GM18499 (cell line): ENCODE data around the gene SH2D1B.
"Not testable (repeated sequence)": the region's sequence is repeated elsewhere in the genome, so short reads cannot be mapped to it uniquely, and the experiment has no call there.

ENCODE experiments used
- ATAC-seq: cut with Tn5 transposase; IDR thresholded peaks from one replicate; pipeline ENCODE4 v1.9.1; 2021; ENCODE audit warnings: moderate number of reproducible peaks; ENCODE audit not compliant: insufficient read depth, unreplicated experiment

Gene SH2D1B, protein sequence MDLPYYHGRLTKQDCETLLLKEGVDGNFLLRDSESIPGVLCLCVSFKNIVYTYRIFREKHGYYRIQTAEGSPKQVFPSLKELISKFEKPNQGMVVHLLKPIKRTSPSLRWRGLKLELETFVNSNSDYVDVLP

DNA sequence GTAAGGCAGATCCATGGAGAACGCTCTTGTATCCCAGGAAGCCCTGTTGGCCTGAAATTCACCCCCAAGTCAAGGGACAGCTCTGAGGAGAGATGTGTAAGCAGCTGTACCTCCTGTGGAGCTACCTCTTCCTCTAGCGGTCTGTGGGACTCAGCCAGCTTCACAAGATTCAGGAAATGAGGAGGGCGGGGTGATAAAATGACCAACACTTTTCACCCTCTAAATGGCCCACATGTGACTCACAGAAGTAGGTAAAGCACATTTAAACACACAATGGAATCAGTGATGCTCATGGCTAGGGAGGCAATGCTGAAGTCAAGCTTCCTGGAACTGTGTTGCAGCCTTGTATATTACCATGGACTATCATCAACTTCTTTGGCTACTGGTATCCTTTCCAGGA lies at the start of gene SH2D1B:
Gene SH2D1B (minus strand): TSS at position 135 of the 400 bp plus-strand sequence. CDS start 120 bp downstream, at position 15.
- ATAC-seq = no peak

DNA sequence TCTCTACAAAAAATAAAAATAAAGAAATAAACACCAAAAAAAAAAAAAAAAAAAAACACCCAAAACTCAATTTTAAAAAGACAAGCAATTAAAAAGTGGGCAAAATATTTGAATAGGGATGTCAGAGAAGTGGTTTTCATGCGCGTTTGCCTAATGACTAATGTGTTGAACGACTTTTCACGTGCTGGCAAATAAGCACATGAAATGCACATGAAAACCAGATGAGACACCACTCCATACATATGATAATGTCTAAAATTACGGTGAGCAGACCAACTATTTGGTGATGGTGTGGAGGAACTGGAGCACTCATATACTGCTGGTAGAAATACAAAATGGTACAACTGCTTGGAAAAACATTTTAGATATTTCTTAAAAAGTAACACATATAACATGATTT lies 46.3 kb upstream of the SH2D1B start:
- ATAC-seq = no peak

DNA sequence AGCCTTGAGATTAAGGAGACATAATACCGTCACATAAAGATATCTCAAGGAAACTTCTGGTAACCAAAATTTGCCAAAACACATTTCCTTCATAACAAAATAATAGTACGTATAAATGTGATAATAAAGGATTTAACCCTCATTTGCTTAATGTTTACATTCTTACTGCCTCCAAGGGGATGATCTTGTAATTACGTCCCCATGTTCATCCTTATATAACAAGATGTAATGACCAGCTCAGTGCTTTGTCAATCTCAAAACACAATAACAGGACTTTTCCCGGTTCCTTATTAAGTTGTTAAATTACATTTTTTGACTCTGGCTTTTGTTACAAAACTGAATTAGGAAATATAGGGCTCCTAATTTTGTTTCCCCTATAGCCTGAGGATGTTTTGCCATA lies 44.4 kb upstream of the SH2D1B start:
- ATAC-seq = no peak

DNA sequence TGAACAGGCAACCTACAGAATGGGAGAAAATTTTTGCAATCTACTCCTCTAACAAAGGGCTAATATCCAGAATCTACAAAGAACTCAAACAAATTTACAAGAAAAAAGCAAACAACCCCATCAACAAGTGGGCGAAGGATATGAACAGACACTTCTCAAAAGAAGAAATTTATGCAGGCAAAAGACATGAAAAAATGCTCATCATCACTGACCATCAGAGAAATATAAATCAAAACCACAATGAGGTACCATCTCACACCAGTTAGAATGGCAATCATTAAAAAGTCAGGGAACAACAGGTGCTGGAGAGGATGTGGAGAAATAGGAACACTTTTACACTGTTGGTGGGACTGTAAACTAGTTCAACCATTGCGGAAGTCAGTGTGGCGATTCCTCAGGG lies 42.4 kb upstream of the SH2D1B start:
- ATAC-seq = not testable (repeated sequence)

DNA sequence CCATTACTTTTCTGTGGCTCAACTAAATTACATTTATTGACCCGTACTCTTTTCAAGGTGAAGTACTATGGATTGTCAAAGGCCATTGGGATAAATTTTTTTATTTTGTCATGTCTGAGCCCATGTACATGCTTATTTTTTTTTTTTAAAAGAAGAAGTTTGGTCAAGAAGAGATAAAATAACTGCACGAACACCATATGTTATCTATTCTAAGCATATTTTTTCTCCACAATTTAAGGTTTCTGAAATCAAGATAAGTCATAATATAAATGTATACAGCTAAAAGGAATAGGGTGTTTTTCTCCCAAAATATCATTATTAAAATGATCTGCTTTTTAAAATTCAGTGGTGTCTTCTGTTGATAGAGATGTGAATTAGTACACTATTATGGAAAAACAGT lies 35.0 kb upstream of the SH2D1B start:
- no peak for ATAC-seq

DNA sequence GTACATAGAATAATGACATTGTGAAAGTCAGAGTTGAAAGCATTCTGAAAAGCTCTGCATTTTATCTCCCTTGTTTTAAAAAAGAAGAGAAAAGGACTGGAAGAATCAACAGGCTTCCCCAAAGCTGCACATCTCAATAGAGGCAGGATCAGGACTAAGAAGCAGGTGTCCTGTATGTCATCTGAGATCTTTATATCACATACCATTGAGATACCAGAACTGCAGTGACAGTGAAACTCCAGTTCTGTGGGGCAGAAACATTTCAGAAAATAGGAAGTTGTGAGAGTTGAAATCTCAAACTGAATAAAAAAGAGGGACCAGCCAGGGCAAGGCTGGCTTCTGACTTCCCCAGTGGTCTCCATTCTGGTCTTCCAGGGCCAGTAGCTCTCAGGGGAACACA lies 33.0 kb upstream of the SH2D1B start:
- no peak for ATAC-seq

DNA sequence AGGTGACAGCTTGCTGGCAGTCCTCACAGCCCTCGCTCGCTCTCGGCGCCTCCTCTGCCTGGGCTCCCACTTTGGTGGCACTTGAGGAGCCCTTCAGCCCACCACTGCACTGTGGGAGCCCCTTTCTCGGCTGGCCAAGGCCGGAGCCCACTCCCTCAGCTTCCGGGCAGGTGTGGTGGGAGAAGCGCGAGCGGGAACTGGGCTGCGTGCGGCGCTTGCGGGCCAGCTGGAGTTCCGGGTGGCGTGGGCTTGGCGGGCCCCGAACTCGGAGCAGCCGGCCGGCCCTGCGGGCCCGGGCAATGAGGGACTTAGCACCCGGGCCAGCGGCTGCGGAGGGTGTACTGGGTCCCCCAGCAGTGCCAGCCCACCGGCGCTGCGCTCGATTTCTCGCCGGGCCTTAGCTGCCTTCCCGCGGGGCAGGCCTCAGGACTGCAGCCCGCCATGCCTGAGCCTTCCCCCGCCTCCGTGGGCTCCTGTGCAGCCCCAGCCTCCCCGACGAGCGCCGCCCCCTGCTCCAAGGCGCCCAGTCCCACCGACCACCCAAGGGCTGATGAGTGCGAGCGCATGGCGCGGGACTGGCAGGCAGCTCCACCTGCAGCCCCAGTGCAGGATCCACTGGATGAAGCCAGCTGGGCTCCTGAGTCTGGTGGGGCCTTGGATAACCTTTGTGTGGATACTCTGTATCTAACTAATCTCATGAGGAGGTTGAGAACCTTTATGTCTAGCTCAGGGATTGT lies 21.2 kb upstream of the SH2D1B start:
- not testable (repeated sequence) for ATAC-seq

DNA sequence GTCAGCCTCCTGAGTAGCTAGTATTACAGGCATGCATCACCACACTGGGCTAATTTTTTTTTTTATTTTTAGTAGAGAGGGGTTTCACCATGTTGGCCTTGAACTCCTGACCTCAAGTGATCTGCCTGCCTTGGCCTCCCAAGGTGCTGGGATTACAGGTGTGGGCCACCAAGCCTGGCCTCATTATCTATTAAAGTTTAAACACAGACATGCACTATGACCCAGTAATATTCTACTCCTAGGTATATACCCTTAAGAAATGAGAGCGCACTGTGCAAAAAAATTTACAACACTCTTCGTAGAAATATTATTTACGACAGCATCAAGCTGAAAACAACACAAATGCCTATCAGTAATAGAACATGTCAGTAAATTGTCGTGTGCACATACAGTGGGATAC lies 18.6 kb upstream of the SH2D1B start:
- ATAC-seq = no peak

DNA sequence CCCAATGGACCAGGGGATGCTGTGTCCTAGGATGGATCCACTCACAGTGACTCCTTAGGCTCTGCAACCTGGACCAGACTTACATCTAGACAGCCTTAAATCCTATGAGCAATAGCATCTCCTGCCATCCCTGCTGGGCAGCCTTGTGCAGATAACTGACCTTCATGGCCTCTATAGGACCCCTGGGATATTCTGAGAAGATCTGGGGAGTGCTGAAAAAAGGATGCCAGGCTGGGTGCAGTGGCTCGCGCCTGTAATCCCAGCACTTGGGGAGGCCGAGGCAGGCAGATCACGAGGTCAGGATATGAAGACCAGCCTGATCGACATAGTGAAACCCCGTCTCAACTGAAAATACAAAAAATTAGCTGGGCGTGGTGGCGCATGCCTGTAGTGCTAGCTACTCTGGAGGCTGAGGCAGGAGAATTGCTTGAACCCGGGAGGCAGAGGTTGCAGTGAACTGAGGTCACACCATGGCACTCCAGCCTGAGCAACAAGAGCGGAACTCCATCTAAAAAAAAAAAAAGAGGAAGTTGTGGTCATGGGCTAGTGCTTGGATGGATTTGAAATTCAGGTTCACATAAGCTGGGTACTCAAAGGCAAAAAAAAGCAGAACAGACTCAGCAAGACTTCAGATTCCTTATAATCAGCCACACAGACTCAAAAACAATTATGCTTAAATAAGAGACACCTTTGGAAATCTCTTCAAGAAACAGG lies 10.9 kb upstream of the SH2D1B start:
- ATAC-seq = no peak

DNA sequence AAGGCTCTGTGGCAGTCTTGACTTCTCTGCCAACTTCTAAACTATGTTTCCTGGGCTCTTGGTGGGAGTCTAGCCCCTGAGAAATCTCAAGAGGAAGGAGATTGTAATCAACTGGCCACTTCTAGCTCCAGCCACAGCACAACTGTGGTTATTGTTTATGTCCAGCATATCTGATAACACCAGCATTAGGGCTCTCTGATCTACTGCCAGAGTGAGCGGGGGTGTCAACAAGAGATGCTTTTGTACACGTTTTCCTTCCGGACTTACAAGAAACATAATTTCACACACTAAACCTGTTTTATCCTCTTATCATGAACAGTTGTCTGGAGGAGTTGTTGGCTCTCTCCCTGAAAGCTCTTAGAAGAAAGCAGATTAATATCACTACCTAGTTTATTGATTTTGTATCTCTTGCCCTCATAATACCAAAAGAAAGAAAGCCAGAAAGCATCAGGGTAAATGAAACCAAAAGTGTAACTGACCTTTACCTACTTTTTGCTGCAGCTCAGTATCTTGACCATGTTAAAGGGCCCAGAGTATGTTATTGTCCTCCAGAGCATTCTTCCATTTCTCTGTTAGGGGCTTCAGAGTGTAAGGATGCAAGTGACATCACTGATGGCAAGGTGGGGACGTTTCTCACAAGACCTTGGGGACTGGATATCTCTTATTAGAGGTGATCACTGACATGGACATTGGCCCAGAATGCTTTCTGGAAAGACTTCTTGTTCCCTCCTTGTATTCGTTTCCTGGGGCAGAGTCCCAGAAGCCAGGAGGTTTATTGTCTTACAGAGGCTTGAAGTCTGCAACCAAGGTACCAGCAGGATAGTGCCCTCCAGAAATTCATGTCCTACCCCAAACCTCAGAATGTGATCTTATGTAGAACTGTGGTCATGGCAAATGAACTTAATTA lies 9.6 kb upstream of the SH2D1B start:
- no peak for ATAC-seq

DNA sequence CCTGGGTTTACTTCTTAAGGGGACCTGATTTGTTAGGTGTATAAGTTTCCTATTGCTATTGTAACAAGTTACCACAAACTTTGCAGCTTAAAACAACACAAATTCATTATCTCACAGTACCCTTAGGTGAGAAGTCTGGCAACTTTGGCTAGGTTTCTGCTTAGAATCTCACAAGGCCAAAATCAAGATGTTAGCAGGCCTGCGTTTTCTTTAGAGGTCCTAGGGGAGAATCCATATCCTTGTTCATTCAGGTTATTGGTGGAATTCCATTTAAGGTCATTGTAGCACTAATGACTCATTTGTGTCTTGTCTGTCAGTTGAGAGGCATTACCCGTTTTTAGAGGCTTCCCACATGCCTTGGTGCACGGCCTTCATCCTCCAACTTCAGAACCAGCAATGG lies 8.2 kb upstream of the SH2D1B start:
- ATAC-seq = no peak

DNA sequence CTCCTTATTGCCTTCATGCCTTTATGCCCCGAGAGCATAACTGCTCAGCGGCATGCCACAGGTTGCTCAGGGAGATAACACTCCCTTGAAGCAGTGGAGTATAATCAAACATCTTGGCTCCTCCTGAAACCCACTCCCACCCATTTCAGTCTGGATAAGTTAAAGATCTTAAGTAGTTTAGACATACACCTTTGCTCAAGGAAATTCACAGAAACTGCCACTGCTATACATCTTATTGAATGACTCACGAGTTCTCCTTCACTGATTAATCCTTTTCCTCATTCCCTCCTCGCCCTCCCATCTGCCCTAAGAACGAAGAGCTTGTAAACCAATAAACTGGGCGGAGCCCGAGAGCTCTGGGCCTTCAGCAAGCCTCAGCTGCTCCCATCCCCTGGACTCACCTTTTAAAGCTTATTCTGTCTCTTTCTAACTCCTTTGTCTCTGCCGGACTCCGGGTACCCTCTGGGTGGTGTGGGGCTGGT lies 7.6 kb upstream of the SH2D1B start:
- not testable (repeated sequence) for ATAC-seq

DNA sequence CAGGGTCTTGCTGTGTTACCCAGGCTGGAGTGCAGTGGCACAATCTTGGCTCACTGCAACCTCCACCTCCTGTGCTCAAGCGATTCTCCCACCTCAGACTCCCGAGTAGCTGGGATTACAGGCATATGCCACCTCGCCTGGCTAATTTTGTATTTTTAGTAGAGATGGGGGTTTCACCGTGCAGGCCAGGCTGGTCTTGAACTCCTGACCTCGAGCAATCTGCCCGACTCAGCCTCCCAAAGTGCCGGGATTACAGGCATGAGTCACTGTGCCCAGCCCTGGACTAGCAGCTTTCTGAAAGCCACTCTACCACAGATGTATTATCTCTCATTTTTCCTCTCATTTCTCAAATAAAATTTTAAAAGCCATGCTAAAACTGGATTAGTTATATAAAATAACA lies 6.6 kb upstream of the SH2D1B start:
- ATAC-seq = not testable (repeated sequence)

DNA sequence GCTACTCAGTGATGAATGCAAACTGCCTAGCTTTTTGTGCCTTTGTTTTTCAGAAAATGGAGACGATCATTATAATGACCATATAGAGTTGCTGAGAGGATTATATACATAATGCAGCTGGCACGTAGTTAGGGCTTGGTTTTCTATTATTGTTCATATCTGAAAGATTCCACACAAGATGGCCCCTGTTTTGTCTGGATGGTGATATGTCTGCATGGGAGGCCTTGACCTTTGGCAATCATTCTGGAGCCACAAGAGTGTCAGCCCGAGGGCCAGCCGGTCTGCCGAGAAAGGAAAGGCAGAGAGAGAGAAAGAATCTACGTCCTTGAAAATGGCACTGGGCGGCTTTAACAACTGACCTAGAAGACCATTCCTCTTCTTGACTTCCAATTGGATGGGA lies 5.7 kb upstream of the SH2D1B start:
- no peak for ATAC-seq

DNA sequence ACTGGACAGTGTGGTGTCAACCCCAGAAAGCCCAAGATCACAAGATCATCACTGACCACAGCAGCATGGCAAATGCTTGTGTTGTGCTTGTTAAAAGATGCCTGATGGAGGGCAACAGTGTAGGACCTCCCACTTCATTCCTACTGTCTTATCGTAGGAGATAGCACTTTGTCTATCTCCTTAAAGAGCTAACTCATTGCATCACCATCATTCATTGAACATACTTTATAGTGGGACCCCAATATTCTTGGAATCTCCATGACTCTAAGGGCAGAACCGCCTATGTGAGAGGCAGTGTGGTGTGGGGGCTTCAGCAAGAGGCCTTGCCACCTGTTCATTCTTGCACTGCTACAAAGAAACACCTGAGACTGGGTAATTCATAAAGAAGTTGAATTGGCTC lies 5.0 kb upstream of the SH2D1B start:
- no peak for ATAC-seq

DNA sequence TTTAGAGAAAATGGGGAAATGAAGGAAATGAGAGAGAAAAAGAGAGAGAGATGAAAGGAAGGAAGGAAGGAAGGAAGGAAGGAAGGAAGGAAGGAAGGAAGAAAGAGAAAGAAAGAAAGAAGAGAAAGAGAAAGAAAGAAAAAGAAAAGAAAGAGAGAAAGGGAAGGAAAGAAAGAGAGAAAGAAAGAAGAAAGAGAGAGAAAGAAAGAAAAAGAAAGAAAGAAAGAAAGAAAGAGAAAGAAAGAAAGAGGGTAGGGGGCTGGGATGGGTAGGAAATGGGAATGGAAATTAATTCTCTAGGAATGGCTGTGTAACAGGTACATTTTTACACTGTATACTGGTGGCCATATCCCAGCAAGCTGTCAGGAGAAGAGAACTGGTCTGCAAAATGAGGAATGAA lies 4.3 kb upstream of the SH2D1B start:
- ATAC-seq = no peak

DNA sequence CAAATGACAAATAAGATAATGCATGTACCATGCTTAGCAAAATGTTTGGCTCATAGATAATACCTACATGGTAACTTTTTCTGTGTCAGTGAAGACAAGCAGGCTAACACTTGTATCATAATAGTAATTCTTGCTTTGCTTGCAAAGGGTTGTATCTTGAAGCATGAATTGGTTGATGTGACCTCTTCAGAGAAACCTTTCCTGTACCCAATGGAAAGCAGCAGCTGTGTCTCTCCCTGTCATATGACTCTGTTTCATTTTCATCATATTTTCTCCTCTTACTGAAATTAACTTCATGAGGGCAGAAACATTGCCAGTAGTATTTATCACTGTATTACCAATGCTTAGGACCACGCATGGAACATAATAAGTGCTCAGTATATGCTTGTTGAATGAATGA lies 4.4 kb downstream of the SH2D1B start:
- no peak for ATAC-seq

DNA sequence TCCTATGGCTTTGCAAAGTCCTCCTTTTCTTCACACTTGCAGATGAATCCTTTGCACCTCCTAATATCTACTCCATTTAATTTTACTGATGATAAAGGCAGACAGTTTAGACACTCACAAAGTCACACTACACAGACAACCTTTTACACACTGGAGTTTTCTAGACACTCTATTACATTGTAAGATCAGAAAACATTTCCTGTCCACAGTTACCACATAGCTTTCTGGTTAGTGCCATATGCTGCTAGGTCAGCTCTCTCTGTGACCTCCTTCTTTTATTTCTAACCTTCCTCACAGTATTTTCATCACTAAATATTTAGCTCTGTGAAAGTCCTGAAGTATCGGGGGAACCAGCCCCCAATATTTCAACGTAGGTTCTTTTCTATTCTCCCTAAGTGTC lies 5.1 kb downstream of the SH2D1B start:
- ATAC-seq = no peak

DNA sequence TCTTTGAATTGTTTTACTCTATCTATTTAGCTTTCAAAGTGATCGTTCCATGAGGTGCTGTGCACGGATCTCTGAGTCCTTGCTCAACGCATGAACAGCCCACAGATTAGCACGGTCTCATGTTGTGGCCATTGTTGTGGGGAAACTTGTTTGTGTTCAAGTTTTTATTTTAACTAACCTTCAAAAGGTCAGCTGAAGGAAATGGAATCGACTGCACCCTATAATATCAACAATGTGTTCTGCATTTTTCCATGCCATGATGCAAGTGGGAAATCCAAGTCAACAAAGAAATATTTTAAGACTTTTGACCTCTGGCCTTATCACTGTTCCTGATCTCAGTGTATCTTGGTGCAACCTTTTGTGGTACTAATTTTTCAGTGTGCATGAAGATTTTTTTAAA lies 6.1 kb downstream of the SH2D1B start:
- no peak for ATAC-seq

DNA sequence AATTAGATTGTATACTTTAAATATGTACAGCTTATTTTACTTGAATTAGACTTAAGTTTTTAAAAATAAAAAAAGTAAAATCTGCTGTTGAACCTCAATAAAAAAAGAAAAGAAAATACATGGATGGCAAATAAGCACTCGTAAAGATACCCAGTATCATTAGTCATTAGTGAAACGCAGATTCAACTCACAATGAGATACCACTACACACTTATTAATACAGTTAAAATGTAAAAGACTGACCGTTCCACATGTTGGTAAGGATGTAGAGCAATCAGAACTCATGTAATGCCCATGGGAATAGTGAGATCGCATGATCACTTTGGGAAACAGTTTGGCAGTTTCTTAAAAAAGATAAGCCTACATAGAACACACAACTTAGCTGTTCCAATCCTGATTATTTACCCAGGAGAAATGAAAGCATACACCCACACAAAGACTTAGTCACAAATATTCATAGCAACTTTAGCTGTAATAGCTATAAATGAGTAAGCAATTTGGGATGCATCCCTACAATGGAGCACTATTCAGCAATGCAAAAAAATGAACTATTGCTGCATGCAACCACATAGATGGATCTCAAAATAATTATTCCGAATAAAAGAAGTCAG lies 7.3 kb downstream of the SH2D1B start:
- no peak for ATAC-seq
